HG03460 (cell line): ENCODE results near the gene CORT.
A peak's percentile ranks its signal among the peaks of the same experiment; 100 is the strongest.
"Not testable (repeated sequence)": the region's sequence is repeated elsewhere in the genome, so short reads cannot be mapped to it uniquely, and the experiment has no call there.

ENCODE experiments used
- ATAC-seq: cut with Tn5 transposase; IDR thresholded peaks from one replicate; pipeline ENCODE4 v1.9.1; 2021; ENCODE audit not compliant: unreplicated experiment

The CORT gene

GRCh38 chr1:10474309-10474612 is 24.4 kb downstream of the CORT start:
- not testable (repeated sequence) for ATAC-seq

GRCh38 chr1:10474613-10475507 is 25.0 kb downstream of the CORT start, which contains the start of gene PEX14:
PEX14 (plus strand) TSS chr1:10474950; CDS start chr1:10474967, 17 bp downstream.
- peak; percentile 61 for ATAC-seq

- ATAC-seq = no peak
Observed at GRCh38 chr1:10475510-10475909, 25.7 kb downstream of the CORT start.

GRCh38 chr1:10479296-10479695 is 29.5 kb downstream of the CORT start:
- ATAC-seq = no peak

- no peak for ATAC-seq
Observed at GRCh38 chr1:10480614-10481013, 30.8 kb downstream of the CORT start.

GRCh38 chr1:10484521-10484920 is 34.7 kb downstream of the CORT start:
- no peak for ATAC-seq

GRCh38 chr1:10489291-10490055 is 39.6 kb downstream of the CORT start:
- ATAC-seq = no peak

GRCh38 chr1:10490286-10490970 is 40.6 kb downstream of the CORT start:
- no peak for ATAC-seq

- no peak for ATAC-seq
Observed at GRCh38 chr1:10494418-10494753, 44.6 kb downstream of the CORT start.

GRCh38 chr1:10494754-10495474 is 45.1 kb downstream of the CORT start:
- peak; percentile 68 for ATAC-seq

- no peak for ATAC-seq
Observed at GRCh38 chr1:10495475-10495817, 45.6 kb downstream of the CORT start.

GRCh38 chr1:10495952-10496351 is 46.1 kb downstream of the CORT start:
- ATAC-seq = no peak

- no peak for ATAC-seq
Observed at GRCh38 chr1:10497109-10497508, 47.3 kb downstream of the CORT start.

- no peak for ATAC-seq
Observed at GRCh38 chr1:10498231-10498630, 48.4 kb downstream of the CORT start.
